UCSD-AML1 (cell line): ENCODE data around the gene MCM6.
"Not testable (repeated sequence)": the region's sequence is repeated elsewhere in the genome, so short reads cannot be mapped to it uniquely, and the experiment has no call there.

ENCODE experiments used
- DNase-seq: peaks from one replicate; lab custom pipeline; 2025; ENCODE audit not compliant: unreplicated experiment; lab: John Stamatoyannopoulos, UW

MCM6 gene

DNA sequence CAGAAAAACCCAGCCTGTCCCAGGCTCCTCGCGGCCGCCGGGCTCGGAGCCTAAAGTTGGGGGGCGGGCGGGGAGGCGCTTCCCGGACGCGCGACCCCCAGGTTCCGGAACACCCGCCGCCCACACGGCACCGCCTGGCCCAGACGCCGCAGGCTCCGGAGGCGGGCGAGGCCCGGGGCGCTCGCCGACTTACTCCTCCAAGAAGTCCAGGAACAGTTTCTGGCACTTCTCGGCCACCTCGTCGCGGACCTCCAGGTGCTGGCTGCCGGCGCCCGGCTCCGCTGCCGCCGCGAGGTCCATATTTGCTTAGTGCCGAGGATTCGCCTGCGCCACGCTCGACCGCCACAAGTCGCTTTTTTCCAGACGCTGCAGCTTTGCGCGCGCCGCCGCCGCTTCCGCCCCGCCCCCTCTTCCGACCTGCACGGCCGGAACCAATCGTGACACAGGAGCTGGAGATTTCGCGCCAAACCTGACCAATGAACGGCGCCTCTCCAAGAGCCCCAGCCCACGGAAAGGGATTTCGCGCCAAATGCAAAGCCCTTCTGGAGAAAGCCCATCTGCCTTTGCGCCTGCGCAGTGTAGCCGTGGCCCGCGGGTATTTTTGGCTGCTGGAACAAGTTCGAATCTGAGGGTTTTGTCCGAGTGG is at the start of gene MCM6:
TSS of gene MCM6 (minus strand) at position 378 of the 646 bp plus-strand sequence. CDS start at position 300, 78 bp downstream.
- peak; percentile 97 for DNase-seq

DNA sequence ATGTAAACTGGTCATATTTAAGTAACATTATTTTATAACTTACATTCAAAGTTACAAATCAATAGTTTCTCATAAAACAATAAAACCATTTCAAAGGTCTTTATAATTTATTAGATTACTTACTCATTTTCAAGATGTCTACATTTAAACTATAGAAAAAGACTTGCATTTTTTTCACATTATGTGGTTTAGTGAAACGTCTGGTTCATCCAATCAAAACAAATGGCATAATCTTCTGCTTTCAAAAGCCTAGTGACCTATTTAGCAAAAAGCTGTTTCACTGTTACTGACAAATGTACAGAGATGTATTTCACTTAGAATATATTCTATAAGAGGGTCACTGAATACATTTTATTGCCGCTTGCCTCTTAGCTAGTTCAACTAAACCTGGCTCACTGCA is 49.3 kb upstream of the MCM6 start:
- DNase-seq = no peak

DNA sequence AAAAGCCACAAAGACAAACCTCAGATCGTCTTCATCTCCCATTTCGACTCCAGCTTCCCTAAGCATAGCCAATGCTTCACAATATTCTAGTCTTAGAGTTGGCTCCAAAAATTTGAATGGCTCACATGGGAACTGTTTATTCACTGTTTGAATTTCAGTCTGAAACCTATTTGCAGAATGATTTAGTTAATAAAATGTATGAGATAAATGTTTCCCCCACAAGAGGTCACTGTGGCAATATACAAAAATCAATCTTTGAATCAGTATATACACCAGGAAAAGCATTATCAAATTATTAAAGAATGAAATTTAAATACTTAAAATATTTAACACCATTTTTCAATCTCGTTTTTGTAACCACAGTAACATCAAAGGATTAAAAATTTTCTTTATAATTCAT is 40.0 kb upstream of the MCM6 start:
- DNase-seq = no peak

DNA sequence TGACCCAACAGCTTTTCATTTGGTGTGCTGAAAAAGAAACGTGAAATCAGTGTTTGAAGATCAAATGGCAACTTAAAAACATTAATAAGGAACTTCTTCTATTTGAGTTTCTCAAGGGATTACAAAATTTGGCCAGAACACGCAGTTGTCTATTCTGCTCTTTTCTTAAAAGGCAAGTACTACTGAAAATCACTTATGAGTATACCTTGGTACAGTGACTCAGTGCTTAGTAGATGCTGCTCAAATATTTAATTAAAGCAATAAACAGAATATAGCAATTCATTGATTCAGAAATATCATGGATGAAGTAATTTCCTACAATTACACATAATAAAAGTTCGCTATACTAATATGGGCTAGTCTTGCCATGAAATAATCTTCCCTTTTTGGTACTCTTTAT is 38.2 kb upstream of the MCM6 start:
- DNase-seq = no peak

DNA sequence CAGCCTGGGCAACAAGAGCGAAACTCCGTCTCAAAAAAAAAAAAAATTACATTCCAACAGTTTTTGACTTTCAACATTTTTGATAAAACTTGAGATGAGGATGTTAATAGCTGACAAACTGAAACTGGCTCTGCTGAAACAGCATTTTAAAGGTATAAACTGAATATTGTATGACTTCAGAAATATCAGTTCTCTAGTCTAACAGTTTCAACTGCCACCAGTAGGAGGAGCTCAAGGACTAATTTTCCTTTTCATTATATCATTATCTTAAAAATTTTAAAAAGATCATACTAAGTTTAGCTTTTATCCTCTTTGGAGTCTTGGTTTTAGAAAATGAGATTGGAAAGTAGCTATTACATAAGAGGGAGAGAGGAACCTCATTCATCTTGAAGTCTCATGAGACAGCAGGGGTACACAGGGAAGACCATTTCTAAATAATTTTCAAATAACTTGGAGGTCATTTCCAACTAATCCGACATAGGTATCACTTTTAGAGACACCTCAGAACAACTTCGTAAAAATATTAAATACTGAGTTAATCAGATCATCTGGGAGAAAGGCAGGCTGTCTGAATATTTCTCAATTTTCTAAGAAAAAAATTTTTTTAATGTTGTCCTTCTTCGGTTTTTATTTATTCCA is 37.6 kb upstream of the MCM6 start:
- no peak for DNase-seq

DNA sequence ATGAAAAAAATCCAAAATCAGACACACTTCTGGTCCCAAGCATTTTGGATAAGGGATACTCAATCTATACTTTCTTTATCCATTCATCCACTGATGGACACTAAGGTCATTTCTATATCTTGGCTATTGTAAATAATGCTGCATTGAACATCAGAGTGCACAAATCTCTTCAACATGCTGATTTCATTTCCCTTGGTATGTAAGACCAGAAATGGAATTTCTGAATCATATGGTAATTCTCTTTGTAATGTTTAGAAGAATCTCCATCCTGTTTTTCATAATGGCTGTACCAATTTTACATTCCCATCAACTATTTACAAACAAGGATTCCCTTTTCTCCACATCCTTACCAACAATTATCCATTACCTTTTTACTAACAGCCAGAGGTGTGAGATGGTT is 33.7 kb upstream of the MCM6 start:
- DNase-seq = no peak

DNA sequence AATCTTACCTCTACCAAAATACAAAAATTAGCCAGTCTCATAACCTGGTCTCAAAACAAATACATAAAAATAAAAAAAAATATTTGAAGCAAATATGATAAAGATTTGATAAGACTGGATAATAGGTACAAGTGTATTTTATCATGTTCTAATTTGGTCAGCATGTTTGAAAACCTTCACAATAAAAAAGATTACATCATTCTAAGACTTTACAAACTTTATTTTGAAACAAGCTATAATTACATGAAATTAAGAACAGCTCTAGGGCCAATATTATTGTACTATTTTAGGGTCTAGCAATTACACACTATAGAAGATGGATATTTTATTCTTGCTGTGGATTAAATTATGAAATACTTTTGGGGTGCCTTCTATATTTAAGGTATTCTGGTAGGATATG is 29.4 kb upstream of the MCM6 start:
- no peak for DNase-seq

DNA sequence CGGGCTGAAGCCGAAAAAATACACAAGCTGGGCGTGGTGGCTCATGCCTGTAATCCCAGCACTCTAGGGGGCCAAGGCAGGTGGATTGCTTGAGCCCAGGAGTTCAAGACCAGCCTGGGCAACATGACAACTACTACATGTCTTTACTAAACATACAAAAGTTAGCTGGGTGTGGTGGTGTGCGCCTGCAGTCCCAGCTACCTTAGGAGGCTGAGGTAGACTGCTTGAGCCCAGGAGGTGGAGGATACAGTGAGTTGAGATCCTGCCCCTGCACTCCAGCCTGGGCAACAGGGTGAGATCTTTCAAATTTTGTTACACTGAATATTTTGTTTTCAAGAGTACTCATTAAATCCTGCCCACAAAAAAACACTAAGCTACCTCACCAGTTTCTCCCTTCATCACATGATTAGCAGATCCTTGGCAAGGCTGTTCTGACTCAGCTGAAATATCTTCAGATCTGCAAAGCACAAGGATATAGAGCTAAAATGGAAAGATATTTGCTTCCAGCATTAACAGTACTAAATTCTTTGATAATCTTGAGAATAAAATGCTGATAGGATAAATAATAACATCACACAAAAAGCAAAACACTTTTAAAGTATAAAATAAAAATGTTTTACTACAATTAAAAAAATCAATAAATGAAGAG is 28.2 kb upstream of the MCM6 start:
- no peak for DNase-seq

DNA sequence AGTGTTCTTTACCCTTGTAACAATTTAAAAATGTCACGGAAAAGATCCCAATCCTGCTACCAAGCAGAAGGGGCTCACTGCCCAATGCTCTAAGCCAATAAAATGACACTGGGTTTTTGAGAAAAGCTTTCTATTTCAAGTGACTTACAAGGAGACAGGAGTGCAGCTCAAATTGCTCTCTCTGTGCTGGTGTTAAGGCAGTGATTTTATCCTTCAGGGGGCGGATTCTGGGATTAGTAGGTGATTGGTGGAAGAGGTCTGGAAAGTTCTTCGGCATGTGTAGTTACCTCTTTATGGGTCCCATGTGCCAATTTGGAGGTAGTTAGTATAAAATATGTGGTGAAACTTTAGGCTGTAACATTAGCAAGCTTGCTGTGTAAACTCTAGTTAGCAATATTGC is 27.4 kb upstream of the MCM6 start:
- no peak for DNase-seq

DNA sequence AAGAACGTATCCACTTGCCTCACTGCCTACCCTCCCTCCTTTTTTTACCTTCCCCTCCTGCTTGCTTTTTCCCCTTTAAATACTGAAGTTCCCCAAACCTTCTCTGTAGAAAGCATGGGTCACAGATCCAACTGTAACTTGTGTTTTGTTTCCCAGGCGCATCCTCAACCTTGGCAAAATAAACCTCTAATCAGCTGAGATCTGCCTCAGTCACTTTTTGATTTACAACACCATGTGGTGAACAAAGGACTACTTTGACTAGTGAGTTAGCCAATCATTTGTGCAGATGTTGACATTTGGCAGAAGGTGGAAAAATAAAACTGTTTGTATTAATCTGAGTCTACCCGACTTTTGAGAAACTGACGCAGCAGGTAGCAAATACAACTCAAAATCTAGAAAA is 23.3 kb upstream of the MCM6 start:
- no peak for DNase-seq

DNA sequence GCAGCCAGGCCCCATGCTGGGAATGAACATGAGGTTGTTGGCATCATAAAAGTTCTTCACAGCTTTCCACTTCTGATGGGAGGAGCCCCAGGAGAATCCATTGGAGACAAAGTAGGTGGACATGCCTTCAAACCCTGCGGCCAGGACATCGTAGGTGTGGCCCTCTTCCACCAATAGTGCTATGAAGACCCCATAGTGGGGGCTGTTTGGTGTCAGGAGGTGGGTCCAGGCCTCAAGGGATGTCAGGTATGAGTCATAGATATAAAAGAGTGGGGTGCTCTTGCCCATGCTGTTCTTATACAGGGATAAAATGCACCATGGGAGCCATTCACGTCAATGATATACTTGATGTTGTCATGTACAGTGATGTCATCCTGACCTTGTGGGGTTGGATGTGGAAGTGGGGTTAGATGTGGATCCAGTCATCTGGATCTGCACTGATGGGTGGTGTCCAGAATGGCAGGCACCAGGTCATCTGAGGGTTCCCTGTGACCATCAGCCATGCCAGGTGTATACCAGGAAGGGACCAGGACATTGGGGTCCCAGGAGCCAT is 22.1 kb upstream of the MCM6 start:
- DNase-seq = no peak

DNA sequence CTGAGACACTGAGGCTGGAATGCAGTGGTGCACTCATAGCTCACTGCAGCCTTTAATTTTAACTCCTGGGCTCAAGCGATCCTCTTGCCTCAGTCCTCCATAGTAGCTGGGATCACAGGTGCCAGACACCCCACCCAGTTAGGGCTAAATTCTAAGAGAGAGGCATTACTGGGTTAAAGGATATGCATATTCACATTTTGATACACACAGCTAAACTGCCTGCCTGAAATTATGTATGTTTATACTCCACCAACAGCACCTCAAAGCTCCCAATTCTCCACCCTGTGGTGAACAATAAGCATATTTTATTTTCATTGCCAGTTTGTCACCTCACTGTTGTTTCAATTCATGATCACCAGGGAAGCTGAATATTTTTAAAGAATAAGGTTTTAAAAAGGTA is 18.7 kb upstream of the MCM6 start:
- DNase-seq = no peak

DNA sequence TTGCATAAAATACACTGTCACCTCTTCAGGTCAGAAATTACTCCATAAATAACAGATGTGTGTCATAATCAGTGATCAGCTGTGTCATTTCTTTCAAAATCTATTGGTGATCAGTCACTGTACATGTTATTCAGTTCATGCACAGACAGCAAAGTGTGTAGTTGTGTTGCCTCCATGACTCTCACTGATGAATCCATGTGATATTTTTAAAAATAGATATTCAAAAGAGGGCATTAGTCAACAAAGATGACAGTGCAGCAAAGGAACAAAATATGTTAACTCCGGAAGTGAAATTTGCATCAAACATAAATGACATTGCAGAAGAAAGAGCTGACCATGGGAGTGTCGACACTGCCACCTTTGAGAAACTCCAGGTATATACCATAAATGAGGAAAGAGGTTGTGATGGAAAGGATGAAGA is 17.1 kb upstream of the MCM6 start:
- DNase-seq = no peak

DNA sequence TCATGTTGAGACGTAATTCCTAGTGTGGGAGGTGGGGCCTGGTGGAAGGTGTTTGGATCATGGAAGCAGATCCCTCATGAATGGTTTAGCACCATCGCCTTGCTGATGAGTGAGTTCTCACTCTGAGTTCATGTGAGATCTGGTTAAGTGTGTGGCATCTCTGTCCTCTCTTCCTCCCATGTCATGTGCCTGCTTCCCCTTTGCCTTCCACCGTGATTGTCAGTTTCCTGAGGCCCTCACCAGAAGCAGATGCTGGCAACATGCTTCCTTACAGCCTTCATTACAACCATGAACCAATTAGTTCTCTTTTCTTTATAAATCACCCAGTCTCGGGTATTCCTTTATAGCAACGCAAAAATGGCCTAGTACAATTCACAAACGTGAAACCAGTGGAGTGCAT is 14.6 kb upstream of the MCM6 start:
- DNase-seq = peak; percentile 38

DNA sequence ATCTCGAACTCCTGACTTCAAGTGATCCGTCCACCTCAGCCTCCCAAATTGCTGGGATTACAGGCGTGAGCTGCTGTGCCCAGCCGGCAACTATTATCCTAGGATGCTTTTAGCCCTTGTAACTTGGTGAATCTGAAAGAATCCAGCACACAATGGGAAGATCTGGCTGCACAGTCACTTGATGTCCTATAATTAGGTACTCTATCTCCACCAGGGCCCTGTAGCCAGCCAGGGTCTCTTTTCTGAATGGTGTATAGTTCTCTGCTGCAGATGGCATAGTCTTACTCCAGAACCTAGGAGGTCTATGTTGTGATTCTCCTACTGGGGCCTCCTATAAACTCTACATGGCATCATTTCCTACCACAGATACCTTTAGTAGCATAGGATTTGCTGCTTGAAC is 13.9 kb upstream of the MCM6 start:
- DNase-seq = no peak

DNA sequence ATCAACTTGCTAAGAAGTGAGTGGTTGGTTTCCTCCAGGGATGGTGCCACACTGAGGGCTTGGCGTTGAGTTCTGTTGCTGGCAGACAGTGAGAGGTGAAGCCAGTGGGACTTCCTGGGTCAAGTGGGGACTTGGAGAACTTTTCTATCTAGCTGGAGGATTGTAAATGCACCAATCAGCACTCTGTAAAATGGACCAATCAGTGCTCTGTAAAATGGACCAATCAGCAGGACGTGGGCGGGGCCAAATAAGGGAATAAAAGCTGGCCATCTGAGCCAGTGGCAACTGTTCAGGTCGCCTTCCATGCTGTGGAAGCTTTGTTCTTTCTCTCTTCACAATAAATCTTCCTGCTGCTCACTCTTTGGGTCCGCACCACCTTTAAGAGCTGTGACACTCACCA is 12.3 kb upstream of the MCM6 start:
- not testable (repeated sequence) for DNase-seq

DNA sequence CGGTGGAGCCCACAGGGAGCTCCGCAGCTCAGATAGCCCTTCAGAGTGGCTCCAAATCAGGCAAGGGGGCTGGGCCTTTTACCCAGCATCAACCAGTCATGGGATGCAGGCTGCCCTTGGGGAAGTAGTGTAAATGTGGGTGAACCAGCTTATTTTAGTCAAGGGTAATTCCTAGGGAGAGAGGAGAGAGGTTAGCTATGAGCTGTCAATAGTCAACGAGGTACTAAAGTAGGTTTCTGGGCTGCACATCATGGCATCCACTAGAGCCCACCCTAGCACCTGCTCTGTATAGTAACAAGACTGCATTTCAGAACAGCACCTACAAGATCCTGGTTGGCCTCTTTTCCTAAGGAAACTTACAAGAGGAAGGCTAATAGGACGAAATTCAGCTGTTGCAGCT is 9.5 kb upstream of the MCM6 start:
- DNase-seq = no peak

DNA sequence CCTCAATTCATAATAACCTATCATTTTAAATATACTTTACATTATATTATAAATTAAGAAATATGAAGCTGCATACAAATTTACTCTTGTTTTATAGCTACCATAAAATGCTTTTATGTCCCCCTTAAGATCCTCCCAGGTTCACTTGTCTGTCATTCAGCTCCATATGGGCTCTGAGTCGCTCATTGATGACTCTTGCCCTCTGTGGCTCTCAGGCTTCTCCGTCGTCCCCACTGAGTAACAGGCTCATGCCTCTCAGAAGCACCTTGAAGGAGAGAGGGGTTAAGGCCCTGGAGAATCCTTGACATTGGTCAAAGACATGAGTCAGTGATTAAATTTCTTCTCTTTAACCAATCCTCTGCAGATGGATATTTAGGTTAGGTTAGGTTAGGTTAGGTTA is 6.2 kb upstream of the MCM6 start:
- no peak for DNase-seq

DNA sequence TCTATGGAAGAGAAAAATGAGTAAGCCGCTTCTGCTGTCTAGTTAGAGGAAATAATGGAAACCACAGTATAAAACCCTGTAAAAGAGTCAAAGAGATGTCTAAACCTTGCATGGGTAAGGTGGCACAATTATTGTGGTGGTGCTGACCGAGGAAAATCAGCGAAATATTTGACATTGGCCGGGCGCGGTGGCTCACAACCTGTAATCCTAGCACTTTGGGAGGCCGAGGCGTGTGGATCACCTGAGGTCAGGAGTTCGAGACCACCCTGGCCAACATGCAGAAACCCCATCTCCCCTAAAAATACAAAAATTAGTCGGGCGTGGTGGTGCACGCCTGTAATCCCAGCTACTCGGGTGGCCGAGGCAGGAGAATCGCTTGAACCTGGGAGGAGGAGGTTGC is 527 bp upstream of the MCM6 start:
- DNase-seq = not testable (repeated sequence)

DNA sequence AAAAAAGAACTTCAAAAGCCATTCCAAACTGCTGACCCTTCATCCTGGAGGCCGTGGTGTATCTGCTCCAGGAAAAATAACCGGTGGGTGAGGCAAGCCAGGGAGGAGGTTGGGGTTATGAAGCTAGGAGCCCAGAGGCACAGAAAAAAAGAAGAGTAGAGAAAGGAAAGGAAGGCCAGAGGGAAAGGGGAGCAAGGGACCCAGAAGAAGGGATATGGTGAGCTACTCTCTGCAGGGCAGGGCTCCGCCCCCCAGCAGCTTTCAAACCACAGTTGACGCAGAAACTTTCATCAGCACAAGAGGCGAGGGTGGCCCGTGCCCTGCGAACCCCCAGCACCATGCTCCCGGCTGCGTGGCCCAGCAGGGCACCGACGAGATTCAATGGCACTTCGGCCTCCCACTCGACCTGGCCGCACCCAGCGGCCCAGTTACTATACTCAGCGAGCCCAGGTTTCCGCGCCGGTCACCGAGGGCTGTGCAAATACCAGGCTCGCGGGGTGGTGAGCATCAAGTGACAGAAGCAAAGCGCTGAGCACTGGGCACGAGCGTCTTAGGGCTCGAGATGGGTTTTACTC is 665 bp downstream of the MCM6 start:
- DNase-seq = peak; percentile 57

DNA sequence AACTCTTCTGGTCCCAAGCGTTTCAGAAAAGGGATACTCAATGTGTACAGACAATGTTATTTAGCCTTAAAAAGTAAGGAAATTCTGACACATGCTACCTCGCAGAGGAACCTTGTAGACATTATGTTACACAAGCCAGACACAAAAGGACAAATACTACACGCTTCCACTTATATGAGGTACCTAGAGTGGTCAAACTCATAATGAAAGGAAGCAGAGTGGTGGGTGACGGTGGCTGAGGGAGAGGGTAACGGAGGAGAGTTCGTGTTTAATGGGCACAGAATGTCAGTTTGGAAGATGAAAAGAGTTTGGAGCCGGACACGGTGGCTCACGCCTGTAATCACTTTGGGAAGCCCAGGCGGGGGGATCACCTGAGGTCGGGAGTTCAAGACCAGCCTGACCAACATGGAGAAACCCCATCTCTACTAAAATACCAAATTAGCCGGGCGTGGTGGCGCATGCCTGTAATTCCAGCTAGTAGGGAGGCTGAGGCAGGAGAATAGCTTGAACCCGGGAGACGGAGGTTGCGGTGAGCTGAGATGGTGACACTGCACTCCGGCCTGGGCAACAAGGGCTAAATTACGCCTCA is 1.4 kb downstream of the MCM6 start:
- no peak for DNase-seq

DNA sequence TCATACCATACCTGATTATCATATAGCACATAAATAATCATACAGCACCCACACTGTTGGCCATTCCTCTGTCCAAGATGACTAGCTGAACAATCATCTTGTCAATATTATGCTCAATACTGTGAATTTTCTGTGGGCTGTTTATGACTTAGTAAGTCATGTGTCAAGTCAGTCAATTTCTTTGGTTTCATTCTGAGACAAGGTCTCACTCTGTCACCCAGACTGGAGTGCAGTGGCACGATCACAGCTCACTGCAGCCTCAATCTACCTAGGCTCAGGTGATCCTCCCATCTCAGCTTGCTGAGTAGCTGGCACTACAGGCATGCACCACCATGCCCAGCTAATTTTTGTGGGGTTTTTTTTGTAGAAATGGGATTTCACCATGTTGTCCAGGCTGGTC is 5.7 kb downstream of the MCM6 start:
- no peak for DNase-seq
